ENCODE measurements around the gene TMEM26. TPM values are rescaled to one million over a fixed set of nuclear protein-coding genes. Genes with fewer than 3 reads are reported as not detected.

The TMEM26 gene
- 1 to 10 TPM in 1 of 4 donors, under 1 TPM in 1, not detected in 2; 0.22 to 1.0 TPM for total RNA-seq

- no peak for TF ChIP-seq CTCF (IDR thresholded peaks at IDR 0.05; ENCODE audit: low read depth)
Measured at GRCh38 chr10:61452655-61453641, at the start of gene TMEM26. Gene TMEM26 (minus strand): TSS chr10:61453381. CDS start chr10:61453081, 300 bp downstream.

- no peak for TF ChIP-seq CTCF (IDR thresholded peaks at IDR 0.05; ENCODE audit: low read depth)
Measured at GRCh38 chr10:61500460-61500859, 47.3 kb upstream of the TMEM26 start.

GRCh38 chr10:61492364-61492995 is 39.3 kb upstream of the TMEM26 start:
- TF ChIP-seq CTCF (IDR thresholded peaks at IDR 0.05; ENCODE audit: low read depth) = no peak

- no peak for TF ChIP-seq CTCF (IDR thresholded peaks at IDR 0.05; ENCODE audit: low read depth)
Measured at GRCh38 chr10:61487506-61487905, 34.3 kb upstream of the TMEM26 start.

- TF ChIP-seq CTCF (IDR thresholded peaks at IDR 0.05; ENCODE audit: low read depth) = no peak
Measured at GRCh38 chr10:61486738-61487396, 33.7 kb upstream of the TMEM26 start.

GRCh38 chr10:61486251-61486650 is 33.1 kb upstream of the TMEM26 start:
- TF ChIP-seq CTCF (IDR thresholded peaks at IDR 0.05; ENCODE audit: low read depth) = no peak

- TF ChIP-seq CTCF (IDR thresholded peaks at IDR 0.05; ENCODE audit: low read depth) = no peak
Measured at GRCh38 chr10:61481597-61481996, 28.4 kb upstream of the TMEM26 start.
